HCT116 (cell line): Measurements from ENCODE around the gene CAPRIN1. TPM values are rescaled to one million over a fixed set of nuclear protein-coding genes. Genes with fewer than 3 reads are reported as not detected.
A peak's percentile ranks its signal among the peaks of the same experiment; 100 is the strongest.

ENCODE experiments used
- ATAC-seq: fragments of 200-7000 bp; cut with Tn5 transposase; 2 replicates; pipeline ENCODE4 v1.9.1; 2020; ENCODE audit warnings: mild to moderate bottlenecking, moderate library complexity
- BruUV-seq: library from RNA; stranded (reverse); fragments of 400-500 nt; replicated peaks from 2 replicates; lab custom pipeline; 2021; lab: Mats Ljungman, UMichigan
- CTCF ChIA-PET: fragments of 300-600 bp; sonication (Branson Sonifier 250); formaldehyde crosslinking; loops from one replicate; lab custom pipeline; 2021; ENCODE audit warnings: antibody characterized with exemption; lab: Charles Lee
- POLR2A ChIA-PET: fragments of 300-600, 350-600 bp; sonication (Branson Sonifier 250); formaldehyde crosslinking; loops from one replicate; lab custom pipeline; 2021; ENCODE audit warnings: antibody characterized with exemption; lab: Charles Lee
- RAD21 ChIA-PET, 2 experiments: fragments of 300-600 bp; sonication (Branson Sonifier 250); formaldehyde crosslinking; loops; one replicate each; lab custom pipeline; 2023; ENCODE audit warnings: low total read pairs in 2 of 2; ENCODE audit not compliant: uncharacterized antibody in 2 of 2, unreplicated experiment in 2 of 2, low non-redundant PET in 1 of 2; lab: Charles Lee
- DNase-seq: peaks from one replicate; pipeline ENCODE4 v3.0.0-alpha.2; 2010; ENCODE audit warnings: low read depth, low spot score
- H2AFZ ChIP-seq: fragments of 200-600 bp; shearing (Covaris generic), sonication (generic); 2 replicates; pipeline ENCODE4 v1.6.1; 2017; ENCODE audit warnings: low read depth, mixed run types, mixed read lengths, antibody characterized with exemption, low read length; ENCODE audit not compliant: poor library complexity, severe bottlenecking
- H3K27ac ChIP-seq: 2 replicates; pipeline ENCODE4 v1.5.1; 2012; ENCODE audit warnings: low read depth, low read length
- H3K27me3 ChIP-seq: fragments of 200-600 bp; sonication (generic); 2 replicates; pipeline ENCODE4 v1.6.1; 2016; ENCODE audit warnings: mixed run types, low read length, mixed read lengths; ENCODE audit not compliant: insufficient read depth
- H3K36me3 ChIP-seq, 2 experiments: fragments of 200-500 bp in 1 of 2; fragments of 200-600 bp in 1 of 2; sonication (Bioruptor generic) in 1 of 2; sonication (generic) in 1 of 2; 2 replicates each; pipeline versions ENCODE4 v1.5.1 to v1.6.1; 2014 to 2016; ENCODE audit warnings: low read length in 2 of 2, inconsistent platforms in 1 of 2, mixed read lengths in 1 of 2, mixed run types in 1 of 2; ENCODE audit not compliant: insufficient read depth in 2 of 2, control insufficient read depth in 1 of 2
- H3K4me1 ChIP-seq, 2 experiments: fragments of 200-600 bp in 1 of 2; sonication (generic) in 1 of 2; 2 replicates each; pipeline versions ENCODE4 v1.5.1 to v1.6.1; 2012 to 2017; ENCODE audit warnings: low read length in 2 of 2, inconsistent platforms in 1 of 2, mild to moderate bottlenecking in 1 of 2, mixed read lengths in 1 of 2, mixed run types in 1 of 2, moderate library complexity in 1 of 2; ENCODE audit not compliant: insufficient read depth in 2 of 2, control insufficient read depth in 1 of 2
- H3K4me2 ChIP-seq: fragments of 200-600 bp; sonication (generic); 2 replicates; pipeline ENCODE4 v1.6.1; 2017; ENCODE audit warnings: mixed run types, low read length, mixed read lengths
- H3K4me3 ChIP-seq, 2 experiments: fragments of 200-600 bp in 1 of 2; sonication (generic) in 1 of 2; replicated peaks in 1 of 2; 2 replicates each; pipeline ENCODE4 v1.5.1; 2011 to 2016; ENCODE audit warnings: low read length in 2 of 2, control low read depth in 1 of 2, low read depth in 1 of 2, mild to moderate bottlenecking in 1 of 2, mixed read lengths in 1 of 2, mixed run types in 1 of 2
- H3K79me2 ChIP-seq: fragments of 200-600 bp; sonication (generic); 2 replicates; pipeline ENCODE4 v1.6.1; 2017; ENCODE audit warnings: mild to moderate bottlenecking, mixed run types, low read length, moderate library complexity, mixed read lengths; ENCODE audit not compliant: insufficient read depth
- H3K9ac ChIP-seq: fragments of 200-600 bp; sonication (generic); 2 replicates; pipeline ENCODE4 v1.6.1; 2016; ENCODE audit warnings: low read length, mixed read lengths
- H3K9me2 ChIP-seq: fragments of 200-600 bp; sonication (generic), shearing (Covaris generic); 2 replicates; pipeline ENCODE4 v1.6.1; 2017; ENCODE audit warnings: mixed run types, mild to moderate bottlenecking, moderate library complexity; ENCODE audit not compliant: insufficient read depth
- H3K9me3 ChIP-seq, 2 experiments: fragments of 200-500 bp in 1 of 2; fragments of 200-600 bp in 1 of 2; sonication (Bioruptor generic) in 1 of 2; sonication (generic) in 1 of 2; 2 replicates each; pipeline ENCODE4 v1.6.1; 2014 to 2017; ENCODE audit warnings: low read length in 2 of 2, mixed read lengths in 2 of 2, inconsistent platforms in 1 of 2, low read depth in 1 of 2, mild to moderate bottlenecking in 1 of 2, mixed run types in 1 of 2, moderate library complexity in 1 of 2; ENCODE audit not compliant: control insufficient read depth in 1 of 2, insufficient read depth in 1 of 2
- H4K20me1 ChIP-seq: fragments of 200-600 bp; sonication (generic), shearing (Covaris generic); 2 replicates; pipeline ENCODE4 v1.6.1; 2017; ENCODE audit warnings: mixed run types, mild to moderate bottlenecking, moderate library complexity; ENCODE audit not compliant: insufficient read depth
- CBX3 ChIP-seq: IDR thresholded peaks from 2 replicates; pipeline ENCODE4 v1.6.1; 2012; ENCODE audit warnings: low read depth
- CEBPB ChIP-seq: IDR thresholded peaks from 2 replicates; pipeline ENCODE4 v1.6.1; 2012; ENCODE audit warnings: low read depth
- CTCF ChIP-seq, 3 experiments: fragments of 200-600 bp in 1 of 3; sonication (generic) in 1 of 3; IDR thresholded peaks in 2 of 3; conservative IDR thresholded peaks in 1 of 3; 2 replicates each; pipeline ENCODE4 v1.5.1; 2012 to 2017; ENCODE audit warnings: low read depth in 2 of 3, low read length in 2 of 3, antibody characterized with exemption in 1 of 3, borderline replicate concordance in 1 of 3, control low read depth in 1 of 3, mild to moderate bottlenecking in 1 of 3, mixed read lengths in 1 of 3, mixed run types in 1 of 3, moderate library complexity in 1 of 3; ENCODE audit not compliant: insufficient read depth in 1 of 3
- EGR1 ChIP-seq: IDR thresholded peaks from 2 replicates; pipeline ENCODE4 v1.6.1; 2012; ENCODE audit warnings: low read depth
- ELF1 ChIP-seq: IDR thresholded peaks from 2 replicates; pipeline ENCODE4 v1.6.1; 2012; ENCODE audit warnings: low read depth, borderline replicate concordance
- EZH2 ChIP-seq: fragments of 200-600 bp; sonication (generic); IDR thresholded peaks from 2 replicates; pipeline ENCODE4 v1.6.1; 2017; ENCODE audit warnings: antibody characterized with exemption, mixed run types
- FOSL1 ChIP-seq: IDR thresholded peaks from 2 replicates; pipeline ENCODE4 v1.6.1; 2012; ENCODE audit warnings: low read depth
- JUND ChIP-seq: IDR thresholded peaks from 2 replicates; pipeline ENCODE4 v1.6.1; 2012
- POLR2AphosphoS5 ChIP-seq: IDR thresholded peaks from 2 replicates; pipeline ENCODE4 v1.6.1; 2011; ENCODE audit warnings: mild to moderate bottlenecking, low read depth, low read length, moderate library complexity
- SIN3A ChIP-seq: IDR thresholded peaks from 2 replicates; pipeline ENCODE4 v1.6.1; 2012; ENCODE audit warnings: low read depth
- SP1 ChIP-seq: IDR thresholded peaks from 2 replicates; pipeline ENCODE4 v1.6.1; 2012; ENCODE audit warnings: low read depth
- SRF ChIP-seq: IDR thresholded peaks from 2 replicates; pipeline ENCODE4 v1.6.1; 2012; ENCODE audit warnings: low read depth
- ZFX ChIP-seq: fragments of 450-650 bp; IDR thresholded peaks from 2 replicates; pipeline ENCODE4 v1.6.1; 2017
- intact Hi-C: fragments of 100-400 bp; cut with micrococcal nuclease; formaldehyde crosslinking; loops from 2 replicates; pipeline ENCODE4 v1.10.0; 2022
- total RNA-seq: library from RNA; stranded (reverse); gene quantifications from one replicate; pipeline ENCODE4 v1.2.1, GENCODE V29; 2021; ENCODE audit not compliant: unreplicated experiment

Gene CAPRIN1
- total RNA-seq, 1 experiment from 2014 or later: 285 TPM

DNA sequence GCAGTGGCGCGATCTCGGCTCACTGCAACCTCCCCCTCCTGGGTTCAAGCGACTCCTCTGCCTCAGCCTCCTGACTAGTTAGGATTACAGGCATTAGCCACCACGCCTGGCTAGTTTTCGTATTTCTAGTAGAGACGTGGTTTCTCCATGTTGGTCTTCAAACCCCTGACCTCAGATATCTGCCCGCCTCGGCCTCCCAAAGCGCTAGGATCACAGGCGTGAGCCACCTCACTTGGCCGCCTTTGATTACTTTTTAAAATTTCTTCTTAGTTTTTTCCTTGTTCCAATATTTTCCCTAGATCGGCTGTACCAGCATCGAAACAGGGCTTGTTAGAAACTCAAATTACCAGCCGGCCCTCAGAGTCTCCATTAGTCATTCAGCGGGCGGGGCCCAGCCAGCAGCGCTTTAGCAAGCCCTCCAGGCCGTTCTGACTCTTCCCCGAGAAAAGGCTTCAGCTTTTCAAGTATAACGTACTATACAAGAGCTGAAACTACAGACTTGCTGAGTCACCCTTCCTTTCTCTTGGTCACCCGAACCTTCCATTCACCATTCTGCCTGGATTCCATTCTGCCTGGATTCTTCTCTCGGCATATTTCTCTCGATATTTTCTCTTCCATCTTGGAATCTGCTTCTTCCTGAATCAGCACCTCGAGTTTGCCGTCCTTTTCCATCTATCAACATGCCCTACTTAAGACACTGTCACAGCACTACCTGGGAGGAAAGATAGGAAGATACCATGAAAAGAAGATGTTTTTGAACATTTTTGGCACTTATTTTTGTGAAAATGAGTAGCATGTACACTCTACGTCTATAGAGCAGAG lies 6.7 kb upstream of the CAPRIN1 start:
- peak overlapping the region in 1 of 2 experiments; percentile 28; a peak in 2 of 4 replicates for H3K4me3 ChIP-seq
- H3K27ac ChIP-seq: peak overlapping the region; percentile 52
- no peaks in the 10 kb centered on the region for H3K9me3 ChIP-seq
- peaks cover 8 to 26% of the 10 kb centered on the region in 2 experiments for H3K4me1 ChIP-seq
- H3K9me2 ChIP-seq: no peaks in the 10 kb centered on the region
- ChIA-PET RAD21 (no interaction called here), CTCF (no interaction called here), POLR2A (interaction anchor here (0.6 to 1.0 kb wide), 2 partner anchors 9 to 412 kb away, joined by 4 read pairs; no protein-coding TSS in a partner anchor)
- no peaks in the 10 kb centered on the region for H3K36me3 ChIP-seq
- H4K20me1 ChIP-seq: no peaks in the 10 kb centered on the region
- peak overlapping the region; percentile 40 for H3K9ac ChIP-seq
- H3K4me2 ChIP-seq: peak overlapping the region; percentile 69
- BruUV-seq: no TSS peak
- H3K27me3 ChIP-seq: no peaks in the 10 kb centered on the region
- ATAC-seq: peak; percentile 86
- TF ChIP-seq SP1 (peak; percentile 2; the same call in 1 of the 2 replicates), SIN3A (no peak), ELF1 (no peak), ZFX (peak; percentile 24; the same call in 1 of the 2 replicates), CTCF (IDR thresholded peaks at IDR 0.05 in 2 of 3, conservative IDR thresholded peaks at IDR 0.05 in 1 of 3; ENCODE audit: borderline replicate concordance in 1 of 3, insufficient read depth in 1 of 3, low read depth in 2 of 3, low read length in 2 of 3) (no peak), EGR1 (no peak), FOSL1 (no peak; the same call in 1 of the 2 replicates), POLR2AphosphoS5 (0 out of 2 replicates have a peak, but pooled peaks have one; percentile 12), SRF (no peak), JUND (no peak; the same call in 1 of the 2 replicates), EZH2 (no peak), CEBPB (0 out of 2 replicates have a peak, but pooled peaks have one; percentile 21), CBX3 (no peak)
- intact Hi-C loops: no loop called here
- no peaks in the 10 kb centered on the region for H3K79me2 ChIP-seq
- peak overlapping the region; percentile 95 for H2AFZ ChIP-seq
- DNase-seq: peak; percentile 41
